DOHH2 (cell line): Measurements from ENCODE around the gene HDAC4.

ENCODE experiments used
- CTCF ChIP-seq: fragments of 200-600 bp; sonication (generic); IDR thresholded peaks from one replicate; pipeline ENCODE4 v1.5.1; 2014; ENCODE audit warnings: antibody characterized with exemption, mild to moderate bottlenecking, low read depth, low read length; ENCODE audit not compliant: poor library complexity, severe bottlenecking
- EZH2phosphoT487 ChIP-seq: fragments of 200-600 bp; sonication (generic); IDR thresholded peaks from 2 replicates; pipeline ENCODE4 v1.6.1; 2017; ENCODE audit warnings: borderline replicate concordance, mild to moderate bottlenecking, antibody characterized with exemption, low read length, moderate library complexity, mixed read lengths

DNA sequence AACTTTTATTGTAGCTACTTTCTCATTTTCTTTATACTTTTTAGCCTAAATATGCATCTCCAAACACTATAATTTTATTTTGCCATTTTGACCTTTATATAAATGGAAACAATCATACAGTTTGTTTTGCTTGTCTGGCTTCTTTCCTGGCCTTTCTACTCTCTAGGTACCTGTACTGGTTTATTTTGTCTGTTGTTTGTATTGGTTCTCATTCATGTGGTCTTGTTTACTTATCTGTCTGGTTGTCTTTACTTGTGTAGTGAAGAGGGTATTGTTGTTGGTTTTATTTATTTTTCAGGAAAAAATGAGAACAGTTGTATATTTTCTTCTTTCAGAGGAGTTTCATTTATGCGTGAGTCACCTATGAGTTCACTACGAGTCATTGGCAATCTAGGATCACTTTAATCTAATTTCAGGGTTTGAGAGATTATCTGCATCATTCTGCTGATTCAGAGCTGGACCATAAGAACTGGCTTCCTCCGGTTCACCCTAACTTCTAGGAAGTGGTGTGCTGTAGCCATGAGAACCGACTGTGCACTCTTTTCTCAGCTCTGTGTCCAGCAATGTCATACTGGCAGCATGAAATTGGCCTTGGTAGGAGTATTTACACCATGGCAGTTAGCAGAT lies 33.1 kb upstream of the HDAC4 start:
- TF ChIP-seq CTCF = no peak
- no peak for TF ChIP-seq EZH2phosphoT487
